Left lung (tissue), 10 donors: Measurements from ENCODE around the gene GSS. TPM values are rescaled to one million over a fixed set of nuclear protein-coding genes. Genes with fewer than 3 reads are reported as not detected.

ENCODE experiments used
- ATAC-seq: fragments of 200-7000 bp; cut with Tn5 transposase; one replicate; pipeline ENCODE4 v1.9.1; 2020; ENCODE audit warnings: moderate library complexity
- DNase-seq, 4 donors: peaks; one replicate each; pipeline ENCODE4 v3.0.0-alpha.2; 2013 to 2020
- H3K27ac ChIP-seq, 2 donors: fragments of 200-600 bp; sonication (generic) in 1 of 2; one replicate each; pipeline versions ENCODE4 v1.5.0 to v1.8.0; 2020 to 2021
- H3K27me3 ChIP-seq, 2 donors: fragments of 200-600 bp; sonication (generic) in 1 of 2; one replicate each; pipeline versions ENCODE4 v1.5.0 to v1.8.0; 2020 to 2021
- H3K36me3 ChIP-seq, 2 donors: fragments of 200-600 bp; sonication (generic) in 1 of 2; one replicate each; pipeline versions ENCODE4 v1.5.0 to v1.8.0; 2020 to 2021
- H3K4me1 ChIP-seq, 2 donors: fragments of 200-600 bp; one replicate each; pipeline ENCODE4 v1.8.0; 2021
- H3K4me3 ChIP-seq, 2 donors: fragments of 200-600 bp; sonication (generic) in 1 of 2; one replicate each; pipeline versions ENCODE4 v1.5.0 to v1.8.0; 2020 to 2021; ENCODE audit warnings: mild to moderate bottlenecking in 1 of 2
- H3K9me3 ChIP-seq, 2 donors: fragments of 200-600 bp; sonication (generic) in 1 of 2; one replicate each; pipeline versions ENCODE4 v1.5.0 to v1.8.0; 2020 to 2021
- intact Hi-C, 2 donors: fragments of 100-400 bp; cut with DNase I; formaldehyde crosslinking; loops; one replicate each; pipeline versions ENCODE4 v1.11.2 to v1.14.2; 2022
- microRNA-seq, 2 donors: library from miRNA; unstranded; fragments of <30 nt; microRNA quantifications; one replicate each; pipeline ENCODE4, GENCODE V29; 2019
- polyA plus RNA-seq, 6 donors: library from polyadenylated mRNA; unstranded; fragments of 120-200 nt; gene quantifications; one replicate each; pipeline ENCODE4 v1.2.1, GENCODE V29; 2013; ENCODE audit not compliant: insufficient read length in 6 of 6
- total RNA-seq, 2 donors: library from RNA; stranded (reverse); fragmentation: NEBNext Ultra II Directional; extraction: Animal tissue kit (Norgen Biotek cat#: 25700); gene quantifications; one replicate each; pipeline ENCODE4 v1.2.1, GENCODE V29; 2021
- TF ChIP-seq, protein P1 (sequence below), 2 donors: fragments of 200-600 bp; sonication (generic) in 1 of 2; IDR thresholded peaks; one replicate each; pipeline versions ENCODE4 v1.5.0 to v1.8.0; 2021; ENCODE audit warnings: antibody characterized with exemption in 2 of 2
- donor health status: DM: no; HTN: yes; CAD: no.
- donor health status: DM: no; HTN: no; CAD: no.

GSS gene
- total and polyA plus RNA-seq, 8 donors = 37.8 to 50.3 (median 41.5) TPM

DNA sequence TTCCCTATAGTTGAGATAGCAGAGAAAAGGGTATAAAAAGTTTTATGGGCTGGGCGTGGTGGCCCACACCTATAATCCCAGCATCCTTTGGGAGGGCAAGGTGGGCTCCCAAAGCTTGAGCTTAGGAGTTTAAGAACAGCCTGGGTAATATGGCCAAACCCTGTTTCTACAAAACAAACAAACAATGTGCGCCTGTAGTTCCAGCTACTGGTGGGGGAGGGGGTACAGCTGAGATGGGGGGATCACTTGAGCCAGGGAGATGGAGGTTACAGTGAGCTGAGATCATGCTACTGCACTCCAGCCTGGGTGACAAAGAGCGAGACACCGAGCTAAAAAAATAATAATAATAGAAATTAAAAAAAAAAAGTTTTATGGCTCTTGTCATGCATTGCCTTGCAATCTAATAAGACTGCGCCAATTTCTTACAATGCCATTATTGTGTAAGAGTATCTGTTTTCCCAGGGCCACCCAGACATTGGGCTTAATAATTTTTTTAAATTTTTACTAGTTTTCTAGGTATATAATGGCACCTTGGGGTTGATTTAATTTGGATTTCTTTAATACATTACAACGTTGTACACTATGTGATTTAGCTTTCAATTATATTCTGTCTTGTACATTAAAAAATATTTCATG lies 75.3 kb downstream of the GSS start:
- no peak for ATAC-seq

More for the DNA sequence above, 75.3 kb downstream of the GSS start:
- Histone ChIP-seq H3K27me3 (no peaks in the 10 kb centered on the region), H3K27ac (no peak overlapping the region), H3K4me3 (no peak overlapping the region), H3K36me3 (peaks cover 0 to 32% of the 10 kb centered on the region in 2 donors), H3K4me1 (peaks cover 5 to 26% of the 10 kb centered on the region in 2 donors), H3K9me3 (no peaks in the 10 kb centered on the region)
- DNase-seq = no peak
- TF ChIP-seq, protein P1, sequence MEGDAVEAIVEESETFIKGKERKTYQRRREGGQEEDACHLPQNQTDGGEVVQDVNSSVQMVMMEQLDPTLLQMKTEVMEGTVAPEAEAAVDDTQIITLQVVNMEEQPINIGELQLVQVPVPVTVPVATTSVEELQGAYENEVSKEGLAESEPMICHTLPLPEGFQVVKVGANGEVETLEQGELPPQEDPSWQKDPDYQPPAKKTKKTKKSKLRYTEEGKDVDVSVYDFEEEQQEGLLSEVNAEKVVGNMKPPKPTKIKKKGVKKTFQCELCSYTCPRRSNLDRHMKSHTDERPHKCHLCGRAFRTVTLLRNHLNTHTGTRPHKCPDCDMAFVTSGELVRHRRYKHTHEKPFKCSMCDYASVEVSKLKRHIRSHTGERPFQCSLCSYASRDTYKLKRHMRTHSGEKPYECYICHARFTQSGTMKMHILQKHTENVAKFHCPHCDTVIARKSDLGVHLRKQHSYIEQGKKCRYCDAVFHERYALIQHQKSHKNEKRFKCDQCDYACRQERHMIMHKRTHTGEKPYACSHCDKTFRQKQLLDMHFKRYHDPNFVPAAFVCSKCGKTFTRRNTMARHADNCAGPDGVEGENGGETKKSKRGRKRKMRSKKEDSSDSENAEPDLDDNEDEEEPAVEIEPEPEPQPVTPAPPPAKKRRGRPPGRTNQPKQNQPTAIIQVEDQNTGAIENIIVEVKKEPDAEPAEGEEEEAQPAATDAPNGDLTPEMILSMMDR (IDR thresholded peaks at IDR 0.05) = no peak
- intact Hi-C loops = no loop called here

Small RNA genes lying within 50 kb of the gene (microRNA-seq; reads per million reads assigned to microRNA genes)
- gene MIR499A = 0 reads per million in 2 donors
- gene MIR499B = 0 reads per million in 2 donors

Other genes starting within 250 kb of the GSS start
- 10 to 100 TPM; 26.0 to 28.7 TPM for gene NCOA6, start 130.2 kb downstream of the GSS start, total RNA-seq
- gene NCOA6, start 130.2 kb downstream of the GSS start, polyA plus RNA-seq = 10 to 100 TPM; 36.8 to 52.3 (median 46.1) TPM
- 10 to 100 TPM; 16.8 to 21.1 TPM for gene GGT7, start 83.0 kb downstream of the GSS start, total RNA-seq
- 10 to 100 TPM; 29.6 to 38.8 (median 34.2) TPM for gene GGT7, start 83.0 kb downstream of the GSS start, polyA plus RNA-seq
- gene ACSS2, start 79.2 kb downstream of the GSS start, total RNA-seq = 100 to 1,000 TPM; 108 to 152 TPM
- gene ACSS2, start 79.2 kb downstream of the GSS start, polyA plus RNA-seq = 10 to 100 TPM; 50.4 to 63.3 (median 54.6) TPM
- gene MYH7B, start 62 bp upstream of the GSS start, total RNA-seq = under 1 TPM; 0.34 to 0.41 TPM
- gene MYH7B, start 62 bp upstream of the GSS start, polyA plus RNA-seq = 1 to 10 TPM; 1.6 to 2.7 (median 2.1) TPM
- 10 to 100 TPM; 67.9 to 70.8 TPM for gene TRPC4AP, start 137.0 kb upstream of the GSS start, total RNA-seq
- gene TRPC4AP, start 137.0 kb upstream of the GSS start, polyA plus RNA-seq = 10 to 100 TPM; 57.8 to 68.7 (median 66.1) TPM
- 10 to 100 TPM; 46.8 to 48.7 TPM for gene EDEM2, start 191.5 kb upstream of the GSS start, total RNA-seq
- gene EDEM2, start 191.5 kb upstream of the GSS start, polyA plus RNA-seq = 10 to 100 TPM; 17.6 to 22.7 (median 20.3) TPM
- 10 to 100 TPM; 21.7 to 25.6 TPM for gene PROCR, start 216.3 kb upstream of the GSS start, total RNA-seq
- 10 to 100 TPM; 29.1 to 63.4 (median 35.9) TPM for gene PROCR, start 216.3 kb upstream of the GSS start, polyA plus RNA-seq